Liver (tissue), 9 donors: ENCODE data around the gene PITPNC1. TPM values are rescaled to one million over a fixed set of nuclear protein-coding genes. Genes with fewer than 3 reads are reported as not detected.

Experiments
- DNase-seq: peaks from one replicate; pipeline ENCODE4 v3.0.0-alpha.2; 2017; ENCODE audit warnings: low spot score
- H3K27ac ChIP-seq, 2 donors: one replicate each; pipeline ENCODE4 v1.7.0; 2013; ENCODE audit warnings: inconsistent platforms in 2 of 2, low read length in 2 of 2, control low read depth in 1 of 2, low read depth in 1 of 2, mild to moderate bottlenecking in 1 of 2
- H3K27me3 ChIP-seq, 4 donors: one replicate each; pipeline versions ENCODE4 v1.6.1 to v1.7.0; 2013; ENCODE audit warnings: low read length in 3 of 4, inconsistent platforms in 1 of 4, mild to moderate bottlenecking in 1 of 4, moderate library complexity in 1 of 4; ENCODE audit not compliant: control insufficient read depth in 4 of 4, insufficient read depth in 4 of 4
- H3K36me3 ChIP-seq, 4 donors: one replicate each; pipeline versions ENCODE4 v1.6.1 to v1.7.0; 2013; ENCODE audit warnings: low read length in 3 of 4, mild to moderate bottlenecking in 3 of 4, low read depth in 1 of 4, moderate library complexity in 1 of 4; ENCODE audit not compliant: control insufficient read depth in 4 of 4, insufficient read depth in 3 of 4
- H3K4me1 ChIP-seq, 4 donors: one replicate each; pipeline versions ENCODE4 v1.6.1 to v1.7.0; 2013; ENCODE audit warnings: low read length in 3 of 4, mild to moderate bottlenecking in 3 of 4, moderate library complexity in 1 of 4; ENCODE audit not compliant: control insufficient read depth in 4 of 4, insufficient read depth in 4 of 4
- H3K4me3 ChIP-seq, 3 donors: one replicate each; pipeline versions ENCODE4 v1.6.1 to v1.7.0; 2013; ENCODE audit warnings: low read length in 3 of 3, control low read depth in 1 of 3, low read depth in 1 of 3, mild to moderate bottlenecking in 1 of 3
- H3K9ac ChIP-seq, 2 donors: one replicate each; pipeline ENCODE4 v1.7.0; 2013; ENCODE audit warnings: low read length in 2 of 2, mild to moderate bottlenecking in 2 of 2, moderate library complexity in 2 of 2, control low read depth in 1 of 2, low read depth in 1 of 2
- H3K9me3 ChIP-seq, 4 donors: one replicate each; pipeline versions ENCODE4 v1.6.1 to v1.7.0; 2013; ENCODE audit warnings: low read length in 3 of 4; ENCODE audit not compliant: control insufficient read depth in 4 of 4
- CTCF ChIP-seq: fragments of 150-350 bp; IDR thresholded peaks from 2 replicates; pipeline ENCODE4 v1.5.1; 2017; ENCODE audit warnings: improper control_type of control experiment, low read depth, low read length; ENCODE audit not compliant: missing input control
- FOXA1 ChIP-seq: IDR thresholded peaks from 2 replicates; pipeline ENCODE4 v1.6.1; 2016; ENCODE audit warnings: antibody characterized with exemption
- FOXA2 ChIP-seq: IDR thresholded peaks from 2 replicates; pipeline ENCODE4 v1.6.1; 2016; ENCODE audit warnings: antibody characterized with exemption
- HNF4G ChIP-seq: IDR thresholded peaks from 2 replicates; pipeline ENCODE4 v1.6.1; 2016; ENCODE audit warnings: antibody characterized with exemption
- JUND ChIP-seq, 2 donors: IDR thresholded peaks; 2 replicates each; pipeline ENCODE4 v1.6.1; 2016; ENCODE audit warnings: antibody characterized with exemption in 2 of 2
- MAX ChIP-seq: IDR thresholded peaks from 2 replicates; pipeline ENCODE4 v1.6.1; 2016; ENCODE audit warnings: antibody characterized with exemption
- REST ChIP-seq: IDR thresholded peaks from 2 replicates; pipeline ENCODE4 v1.6.1; 2016; ENCODE audit warnings: antibody characterized with exemption, mild to moderate bottlenecking
- SP1 ChIP-seq: IDR thresholded peaks from 2 replicates; pipeline ENCODE4 v1.6.1; 2018; ENCODE audit warnings: antibody characterized with exemption, mild to moderate bottlenecking
- TAF1 ChIP-seq: conservative IDR thresholded peaks from 2 replicates; pipeline ENCODE4 v1.6.1; 2016; ENCODE audit warnings: antibody characterized with exemption, mild to moderate bottlenecking
- WGBS: extraction: QIAGEN DNeasy Blood & Tissue Kit; methylation state at CpG from one replicate; pipeline ENCODE4 v1.1.7; 2013; 5-methylcytosine and 5-hydroxymethylcytosine counted together
- polyA plus RNA-seq, 2 donors: library from polyadenylated mRNA; stranded (reverse) in 1 of 2; unstranded in 1 of 2; fragments of 200-250 nt in 1 of 2; fragments of >200 nt in 1 of 2; fragmentation: Nextera tagmentation in 1 of 2; extraction: Ambion mirVana in 1 of 2; gene quantifications; one replicate each; pipeline versions ENCODE4 v1.2.1 to v1.2.3, GENCODE V29; 2013 to 2015
- total RNA-seq, 2 donors: library from RNA; depleted of rRNA; stranded (reverse); fragments of >200 nt; gene quantifications; one replicate each; pipeline ENCODE4 v1.2.3, GENCODE V29; 2014
- TF ChIP-seq, protein P1 (sequence below): IDR thresholded peaks from 2 replicates; pipeline ENCODE4 v1.6.1; 2016; ENCODE audit warnings: antibody characterized with exemption
- TF ChIP-seq, protein P2 (sequence below): IDR thresholded peaks from 2 replicates; pipeline ENCODE4 v1.6.1; 2016; ENCODE audit warnings: antibody characterized with exemption
- donor health status: healthy.
- donor health status: healthy.
- donor health status: healthy.
- donor health status: healthy.
- donor health status: healthy.

PITPNC1 gene
- total and polyA plus RNA-seq, 4 donors: 2.3 to 10.2 (median 5.7) TPM

DNA sequence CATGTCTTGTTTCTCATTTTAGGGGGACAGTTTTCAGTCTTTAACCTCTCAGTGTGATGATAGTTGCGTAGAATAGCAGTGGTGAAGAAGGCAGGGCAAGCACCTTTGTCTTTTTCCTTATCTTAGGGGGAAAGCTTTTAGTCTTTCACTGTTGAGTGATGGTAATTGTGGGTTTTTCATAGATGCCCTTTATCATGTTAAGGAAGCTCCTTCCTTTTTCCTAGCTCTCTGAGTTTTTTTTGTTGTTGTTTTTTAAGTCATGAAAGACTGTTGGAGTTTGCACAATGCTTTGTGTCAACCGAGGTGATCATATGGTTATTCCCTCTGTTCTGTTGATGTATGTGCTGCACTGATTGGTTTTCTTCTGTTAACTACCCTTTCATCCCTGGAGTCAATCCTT lies 356.4 kb downstream of the PITPNC1 start:
- no peaks in the 10 kb centered on the region for H3K4me1 ChIP-seq
- DNase-seq: no peak
- H3K9me3 ChIP-seq: peaks cover 0 to 3% (median 0%) of the 10 kb centered on the region in 4 donors
- no peak overlapping the region for H3K27ac ChIP-seq
- TF ChIP-seq, protein P1, sequence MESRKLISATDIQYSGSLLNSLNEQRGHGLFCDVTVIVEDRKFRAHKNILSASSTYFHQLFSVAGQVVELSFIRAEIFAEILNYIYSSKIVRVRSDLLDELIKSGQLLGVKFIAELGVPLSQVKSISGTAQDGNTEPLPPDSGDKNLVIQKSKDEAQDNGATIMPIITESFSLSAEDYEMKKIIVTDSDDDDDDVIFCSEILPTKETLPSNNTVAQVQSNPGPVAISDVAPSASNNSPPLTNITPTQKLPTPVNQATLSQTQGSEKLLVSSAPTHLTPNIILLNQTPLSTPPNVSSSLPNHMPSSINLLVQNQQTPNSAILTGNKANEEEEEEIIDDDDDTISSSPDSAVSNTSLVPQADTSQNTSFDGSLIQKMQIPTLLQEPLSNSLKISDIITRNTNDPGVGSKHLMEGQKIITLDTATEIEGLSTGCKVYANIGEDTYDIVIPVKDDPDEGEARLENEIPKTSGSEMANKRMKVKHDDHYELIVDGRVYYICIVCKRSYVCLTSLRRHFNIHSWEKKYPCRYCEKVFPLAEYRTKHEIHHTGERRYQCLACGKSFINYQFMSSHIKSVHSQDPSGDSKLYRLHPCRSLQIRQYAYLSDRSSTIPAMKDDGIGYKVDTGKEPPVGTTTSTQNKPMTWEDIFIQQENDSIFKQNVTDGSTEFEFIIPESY: no peak
- TF ChIP-seq CTCF: no peak
- no peak for TF ChIP-seq FOXA2
- no peak for TF ChIP-seq SP1
- TF ChIP-seq, protein P2, sequence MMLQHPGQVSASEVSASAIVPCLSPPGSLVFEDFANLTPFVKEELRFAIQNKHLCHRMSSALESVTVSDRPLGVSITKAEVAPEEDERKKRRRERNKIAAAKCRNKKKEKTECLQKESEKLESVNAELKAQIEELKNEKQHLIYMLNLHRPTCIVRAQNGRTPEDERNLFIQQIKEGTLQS: no peak
- TF ChIP-seq JUND (IDR thresholded peaks at IDR 0.05): no peak
- no peak for TF ChIP-seq HNF4G
- no peak for TF ChIP-seq FOXA1
- TF ChIP-seq TAF1: no peak
- no peak for TF ChIP-seq REST
- H3K27me3 ChIP-seq: no peaks in the 10 kb centered on the region
- H3K4me3 ChIP-seq: no peak overlapping the region
- H3K9ac ChIP-seq: no peak overlapping the region
- H3K36me3 ChIP-seq: peaks cover 8 to 50% (median 49%) of the 10 kb centered on the region in 4 donors
- WGBS: 77% methylated on average over 2 of the region's 2 CpGs

DNA sequence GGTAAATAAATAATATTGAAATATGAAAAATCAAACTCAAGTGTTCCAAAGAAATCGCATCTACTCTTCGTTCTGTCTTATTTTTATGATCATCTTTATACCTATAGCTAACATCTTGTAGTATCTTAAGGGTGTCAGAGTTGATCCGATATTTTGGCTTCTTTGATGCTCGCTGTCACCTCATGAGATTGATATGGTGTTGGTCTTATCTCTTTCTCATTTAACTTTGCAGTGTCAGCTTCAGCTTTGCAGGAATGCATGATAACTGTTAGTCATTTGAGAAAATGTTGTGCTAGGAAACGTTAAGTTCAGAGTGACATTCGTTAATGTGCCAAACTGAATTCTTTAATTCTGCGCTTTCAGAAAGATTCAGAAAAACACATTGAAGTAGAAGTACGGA lies 360.1 kb downstream of the PITPNC1 start:
- Histone ChIP-seq H3K4me3 (no peak overlapping the region), H3K36me3 (peaks cover 7 to 66% (median 56%) of the 10 kb centered on the region in 4 donors), H3K27me3 (no peaks in the 10 kb centered on the region), H3K4me1 (no peaks in the 10 kb centered on the region), H3K27ac (no peak overlapping the region), H3K9me3 (no peaks in the 10 kb centered on the region), H3K9ac (no peak overlapping the region)
- no peak for DNase-seq
- TF ChIP-seq, protein P2: no peak
- no peak for TF ChIP-seq REST
- no peak for TF ChIP-seq MAX
- no peak for TF ChIP-seq HNF4G
- no peak for TF ChIP-seq JUND (IDR thresholded peaks at IDR 0.05)
- 94% methylated on average over 8 of the region's 8 CpGs for WGBS
